Kidney epithelial cell (primary cell): ENCODE measurements around the gene MB. TPM values are rescaled to one million over a fixed set of nuclear protein-coding genes. Genes with fewer than 3 reads are reported as not detected.

Experiments used
- DNase-seq: peaks from one replicate; pipeline ENCODE4 v3.0.0-alpha.2; 2010; ENCODE audit warnings: low read depth
- H3K27me3 ChIP-seq: 2 replicates; pipeline ENCODE4 v1.6.0; 2011; ENCODE audit warnings: low read length; ENCODE audit not compliant: control insufficient read depth, insufficient read depth
- H3K36me3 ChIP-seq: 2 replicates; pipeline ENCODE4 v1.5.1; 2011; ENCODE audit warnings: low read length; ENCODE audit not compliant: control insufficient read depth, insufficient read depth
- H3K4me3 ChIP-seq: 2 replicates; pipeline ENCODE4 v1.5.1; 2011; ENCODE audit warnings: low read depth, mild to moderate bottlenecking, control low read depth, low read length
- CTCF ChIP-seq: IDR thresholded peaks from 2 replicates; pipeline ENCODE4 v1.5.1; 2011; ENCODE audit warnings: mild to moderate bottlenecking, moderate library complexity, low read length, control low read depth, inconsistent platforms; ENCODE audit not compliant: insufficient read depth, poor library complexity, severe bottlenecking
- total RNA-seq: library from RNA; depleted of rRNA; stranded (reverse); fragments of >200 nt; gene quantifications from 2 replicates; pipeline ENCODE4 v1.2.3, GENCODE V29; 2015

The MB gene
- total RNA-seq, 1 donor from 2014 or later, result not detected

- Histone ChIP-seq H3K27me3 (no peaks in the 10 kb centered on the region), H3K4me3 (no peak overlapping the region), H3K36me3 (no peaks in the 10 kb centered on the region)
- no peak for DNase-seq
- no peak for TF ChIP-seq CTCF
Measured at GRCh38 chr22:35601013-35601580, 16.0 kb downstream of the MB start.

- Histone ChIP-seq H3K4me3 (no peak overlapping the region), H3K27me3 (no peaks in the 10 kb centered on the region), H3K36me3 (no peaks in the 10 kb centered on the region)
- TF ChIP-seq CTCF, result no peak
- DNase-seq, result no peak
Measured at GRCh38 chr22:35600476-35600875, 16.7 kb downstream of the MB start.

GRCh38 chr22:35599364-35599763 is 17.8 kb downstream of the MB start:
- Histone ChIP-seq H3K4me3 (no peak overlapping the region), H3K36me3 (no peaks in the 10 kb centered on the region), H3K27me3 (no peaks in the 10 kb centered on the region)
- DNase-seq, result no peak
- no peak for TF ChIP-seq CTCF

- no peaks in the 10 kb centered on the region for H3K36me3 ChIP-seq
- H3K27me3 ChIP-seq, result peaks cover 2% of the 10 kb centered on the region
- DNase-seq, result no peak
- H3K4me3 ChIP-seq, result no peak overlapping the region
- no peak for TF ChIP-seq CTCF
Measured at GRCh38 chr22:35598396-35598710, 18.8 kb downstream of the MB start.

DNA sequence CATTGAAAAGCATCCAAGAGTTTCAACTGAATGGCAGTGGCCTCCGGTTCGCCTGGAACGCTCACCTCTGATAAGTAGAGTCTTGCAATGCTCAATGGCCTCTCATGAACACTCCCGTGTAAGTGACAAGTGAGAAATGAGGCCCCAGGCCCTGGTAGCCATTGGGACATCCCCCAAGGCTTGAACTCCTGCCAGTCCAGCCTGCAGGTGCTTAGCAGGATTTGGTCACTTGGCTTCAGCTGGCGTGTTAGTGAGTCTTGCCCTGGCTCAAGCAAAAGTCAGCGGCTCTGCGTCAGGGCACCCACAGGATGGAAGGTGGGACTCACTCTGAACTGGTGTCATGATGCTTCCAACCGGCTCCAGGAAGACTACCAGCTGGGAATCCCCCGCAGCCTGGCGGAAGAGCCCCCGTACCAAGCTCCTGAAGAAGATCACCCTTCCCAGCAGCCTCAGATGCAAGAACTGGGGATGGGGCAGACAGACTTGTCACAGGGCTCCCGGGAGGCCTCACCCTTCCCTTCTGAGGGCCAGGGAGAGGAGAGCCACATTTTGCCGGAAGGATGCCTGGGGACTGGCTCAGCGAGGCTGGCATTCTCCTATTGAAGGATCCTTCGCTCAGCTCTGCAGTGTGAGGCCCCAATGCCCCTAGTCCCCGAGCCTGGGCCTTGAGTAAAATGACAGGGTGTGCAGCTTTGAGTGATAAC is 19.3 kb downstream of the MB start:
- no peaks in the 10 kb centered on the region for H3K36me3 ChIP-seq
- no peak overlapping the region for H3K4me3 ChIP-seq
- DNase-seq, result no peak
- peaks cover 2% of the 10 kb centered on the region for H3K27me3 ChIP-seq
- no peak for TF ChIP-seq CTCF

DNA sequence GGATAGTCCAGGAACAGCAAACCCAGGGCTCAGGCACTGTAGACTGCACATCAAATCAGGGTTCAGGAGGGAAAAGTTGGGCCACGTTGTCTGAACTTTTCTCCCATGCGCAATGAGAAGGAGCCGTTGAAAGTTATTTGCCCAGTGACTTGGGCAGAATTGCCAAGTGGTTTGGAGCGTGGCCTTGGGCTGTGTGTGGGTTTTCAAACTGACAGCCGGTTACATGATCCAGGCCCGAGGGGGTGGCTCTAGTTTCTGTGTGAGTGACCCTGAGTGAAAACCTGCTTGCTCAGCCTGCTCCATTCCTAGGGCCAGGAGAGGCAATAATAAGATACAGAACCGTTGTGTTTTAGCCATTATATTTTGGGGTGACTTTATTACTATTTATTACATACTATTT is 20.3 kb downstream of the MB start:
- no peak overlapping the region for H3K4me3 ChIP-seq
- DNase-seq, result no peak
- TF ChIP-seq CTCF, result no peak
- peaks cover 2% of the 10 kb centered on the region for H3K27me3 ChIP-seq
- no peaks in the 10 kb centered on the region for H3K36me3 ChIP-seq
